Ascending aorta (tissue), 2 donors: Measurements from ENCODE around the gene CLMP. TPM values are rescaled to one million over a fixed set of nuclear protein-coding genes. Genes with fewer than 3 reads are reported as not detected.

Experiments used
- DNase-seq, 2 donors: peaks; one replicate each; pipeline ENCODE4 v3.0.0-alpha.2; 2019; ENCODE audit warnings: low spot score in 2 of 2
- H3K27ac ChIP-seq, 2 donors: fragments of 200-600 bp; sonication (generic); one replicate each; pipeline ENCODE4 v1.5.1; 2016 to 2017; ENCODE audit warnings: mild to moderate bottlenecking in 1 of 2
- H3K27me3 ChIP-seq: fragments of 200-600 bp; sonication (generic); one replicate; pipeline ENCODE4 v1.5.1; 2017
- H3K36me3 ChIP-seq, 2 donors: fragments of 200-600 bp; sonication (generic); one replicate each; pipeline ENCODE4 v1.5.1; 2016
- H3K4me1 ChIP-seq, 2 donors: fragments of 200-600 bp; sonication (generic); one replicate each; pipeline ENCODE4 v1.5.1; 2016 to 2017; ENCODE audit warnings: mild to moderate bottlenecking in 1 of 2
- H3K4me3 ChIP-seq, 2 donors: fragments of 200-600 bp; sonication (generic); one replicate each; pipeline ENCODE4 v1.5.1; 2016 to 2017; ENCODE audit warnings: mild to moderate bottlenecking in 1 of 2
- H3K9me3 ChIP-seq, 2 donors: fragments of 200-600 bp; sonication (generic); one replicate each; pipeline ENCODE4 v1.5.1; 2016
- intact Hi-C: fragments of 100-400 bp; cut with DNase I; formaldehyde crosslinking; loops from one replicate; pipeline ENCODE4 v1.15.1; 2023
- total RNA-seq: library from RNA; depleted of rRNA; stranded (reverse); fragments of >200 nt; gene quantifications from one replicate; pipeline ENCODE4 v1.1.0, GENCODE V29; 2016
- TF ChIP-seq, protein P1 (sequence below), 3 experiments: fragments of 200-600 bp in 2 of 3; fragments of 450-650 bp in 1 of 3; sonication (generic) in 2 of 3; IDR thresholded peaks; one replicate each; pipeline ENCODE4 v1.5.1; 2016 to 2019; ENCODE audit warnings: antibody characterized with exemption in 3 of 3, mild to moderate bottlenecking in 1 of 3, moderate library complexity in 1 of 3

Gene CLMP
- total RNA-seq, 1 donor from 2014 or later, result 70.6 TPM

GRCh38 chr11:123111465-123111864 is 83.6 kb downstream of the CLMP start:
- Histone ChIP-seq H3K4me1 (peaks cover 5 to 21% of the 10 kb centered on the region in 2 donors), H3K36me3 (no peaks in the 10 kb centered on the region), H3K4me3 (no peak overlapping the region), H3K27ac (peak overlapping the region; percentile 76 to 80), H3K9me3 (no peaks in the 10 kb centered on the region), H3K27me3 (no peaks in the 10 kb centered on the region)
- no peak for DNase-seq
- intact Hi-C loops, result loop anchor here (1.0 to 2.0 kb wide), 3 partner anchors 83 to 136 kb away; partner anchors contain the start of gene CLMP
- TF ChIP-seq, protein P1, sequence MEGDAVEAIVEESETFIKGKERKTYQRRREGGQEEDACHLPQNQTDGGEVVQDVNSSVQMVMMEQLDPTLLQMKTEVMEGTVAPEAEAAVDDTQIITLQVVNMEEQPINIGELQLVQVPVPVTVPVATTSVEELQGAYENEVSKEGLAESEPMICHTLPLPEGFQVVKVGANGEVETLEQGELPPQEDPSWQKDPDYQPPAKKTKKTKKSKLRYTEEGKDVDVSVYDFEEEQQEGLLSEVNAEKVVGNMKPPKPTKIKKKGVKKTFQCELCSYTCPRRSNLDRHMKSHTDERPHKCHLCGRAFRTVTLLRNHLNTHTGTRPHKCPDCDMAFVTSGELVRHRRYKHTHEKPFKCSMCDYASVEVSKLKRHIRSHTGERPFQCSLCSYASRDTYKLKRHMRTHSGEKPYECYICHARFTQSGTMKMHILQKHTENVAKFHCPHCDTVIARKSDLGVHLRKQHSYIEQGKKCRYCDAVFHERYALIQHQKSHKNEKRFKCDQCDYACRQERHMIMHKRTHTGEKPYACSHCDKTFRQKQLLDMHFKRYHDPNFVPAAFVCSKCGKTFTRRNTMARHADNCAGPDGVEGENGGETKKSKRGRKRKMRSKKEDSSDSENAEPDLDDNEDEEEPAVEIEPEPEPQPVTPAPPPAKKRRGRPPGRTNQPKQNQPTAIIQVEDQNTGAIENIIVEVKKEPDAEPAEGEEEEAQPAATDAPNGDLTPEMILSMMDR (IDR thresholded peaks at IDR 0.05), result peak; percentile 86 to 89 (median 88)

DNA sequence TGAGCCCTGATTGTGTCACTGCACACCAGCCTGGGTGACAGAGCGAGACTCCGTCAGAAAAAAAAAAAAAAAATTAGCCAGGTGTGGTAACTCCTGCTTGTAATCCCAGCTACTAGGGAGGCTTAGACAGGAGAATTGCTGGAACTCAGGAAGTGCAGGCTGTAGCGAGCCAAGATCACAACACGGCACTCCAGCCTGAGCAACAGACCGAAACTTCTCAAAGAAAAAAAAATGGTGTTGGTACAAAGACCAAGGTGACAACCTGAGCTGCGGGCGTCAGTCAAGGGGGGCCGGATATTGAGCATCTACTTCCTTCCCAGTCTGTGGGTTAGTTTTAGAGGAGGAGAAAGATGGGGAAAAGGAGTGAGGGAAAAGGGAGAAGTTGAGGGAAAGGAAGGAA is 84.7 kb downstream of the CLMP start:
- no peaks in the 10 kb centered on the region for H3K9me3 ChIP-seq
- TF ChIP-seq, protein P1 (IDR thresholded peaks at IDR 0.05), result no peak
- peak overlapping the region; percentile 76 to 80 for H3K27ac ChIP-seq
- H3K4me3 ChIP-seq, result no peak overlapping the region
- no peak for DNase-seq
- no peaks in the 10 kb centered on the region for H3K27me3 ChIP-seq
- H3K36me3 ChIP-seq, result no peaks in the 10 kb centered on the region
- intact Hi-C loops, result loop anchor here (2.0 kb wide), 1 partner anchor 84 kb away; the partner anchor contains the start of gene CLMP
- H3K4me1 ChIP-seq, result peaks cover 5 to 21% of the 10 kb centered on the region in 2 donors

GRCh38 chr11:123107945-123108495 is 87.0 kb downstream of the CLMP start:
- Histone ChIP-seq H3K36me3 (no peaks in the 10 kb centered on the region), H3K9me3 (no peaks in the 10 kb centered on the region), H3K27ac (no peak overlapping the region), H3K4me1 (peaks cover 8 to 24% of the 10 kb centered on the region in 2 donors), H3K27me3 (no peaks in the 10 kb centered on the region), H3K4me3 (no peak overlapping the region)
- TF ChIP-seq, protein P1 (IDR thresholded peaks at IDR 0.05), result no peak
- no peak for DNase-seq
- intact Hi-C loops, result loop anchor here (10.0 kb wide), 1 partner anchor 367 kb away; no protein-coding TSS in a partner anchor

DNA sequence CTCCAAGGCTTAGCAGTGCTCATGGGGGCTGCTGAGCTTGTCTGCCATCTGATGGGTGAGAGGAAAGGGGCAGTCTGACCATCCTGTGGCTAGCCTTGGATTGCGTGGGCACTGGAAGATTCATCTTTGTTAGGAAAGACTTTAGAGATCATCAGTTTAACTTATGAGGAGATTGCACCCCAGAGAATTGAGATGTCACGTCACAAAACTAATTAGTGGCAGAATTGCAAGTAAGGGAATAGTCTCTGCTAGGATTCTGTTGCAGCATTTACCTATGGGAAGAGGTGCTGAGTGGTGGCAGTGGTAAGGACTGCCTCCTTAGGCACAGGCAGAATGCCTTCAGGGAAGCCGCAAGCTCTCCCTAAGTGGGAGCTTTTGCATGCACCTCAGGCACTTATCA is 90.4 kb downstream of the CLMP start:
- no peak for DNase-seq
- H3K4me3 ChIP-seq, result no peak overlapping the region
- TF ChIP-seq, protein P1 (IDR thresholded peaks at IDR 0.05), result no peak
- peaks cover 3 to 18% of the 10 kb centered on the region in 2 donors for H3K4me1 ChIP-seq
- peak overlapping the region in 1 of 2 donors; percentile 65 for H3K27ac ChIP-seq
- no peaks in the 10 kb centered on the region for H3K36me3 ChIP-seq
- no peaks in the 10 kb centered on the region for H3K9me3 ChIP-seq
- H3K27me3 ChIP-seq, result no peaks in the 10 kb centered on the region
- intact Hi-C loops, result loop anchor here (5.0 to 10.0 kb wide), 2 partner anchors 158 to 370 kb away; no protein-coding TSS in a partner anchor

DNA sequence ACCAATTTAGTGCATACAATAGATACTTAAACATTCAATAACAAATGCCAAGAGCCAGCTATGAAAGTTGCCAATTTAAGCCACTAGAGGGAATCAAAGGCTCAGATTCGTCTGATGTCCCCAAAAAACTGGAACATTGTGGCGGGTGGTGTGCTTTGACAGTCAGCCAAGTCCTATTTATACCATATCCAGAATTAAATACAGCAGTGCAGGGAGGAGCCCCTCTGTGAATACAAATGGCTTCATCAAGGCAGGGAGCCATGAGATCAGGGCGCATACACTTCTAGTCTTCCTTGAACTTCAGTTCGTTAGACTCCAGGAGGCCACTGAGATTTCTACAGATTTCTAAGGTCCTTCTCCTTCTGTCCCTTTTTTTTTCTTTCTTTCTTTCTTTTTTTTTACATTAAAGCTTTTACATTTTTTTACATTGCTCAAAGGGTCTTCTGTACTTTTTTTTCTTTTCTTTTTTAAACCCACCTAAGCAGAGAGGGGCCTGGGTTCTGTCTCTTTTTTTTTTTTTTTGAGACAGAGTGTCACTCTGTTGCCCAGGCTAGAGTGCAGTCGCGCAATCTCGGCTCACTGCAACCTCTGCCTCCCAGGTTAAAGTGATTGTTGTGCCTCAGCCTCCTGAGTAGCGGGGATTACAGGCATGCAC is 91.6 kb downstream of the CLMP start:
- peak in 1 of 2 donors; percentile 89 for DNase-seq
- TF ChIP-seq, protein P1 (IDR thresholded peaks at IDR 0.05), result peak; percentile 57 to 83 (median 61)
- Histone ChIP-seq H3K27me3 (no peaks in the 10 kb centered on the region), H3K4me1 (peaks cover 3 to 18% of the 10 kb centered on the region in 2 donors), H3K36me3 (no peaks in the 10 kb centered on the region), H3K9me3 (no peaks in the 10 kb centered on the region), H3K4me3 (no peak overlapping the region), H3K27ac (peak overlapping the region; percentile 58 to 65)
- intact Hi-C loops, result loop anchor here (1.0 to 10.0 kb wide), 3 partner anchors 144 to 371 kb away; no protein-coding TSS in a partner anchor
